K562 (cell line): ENCODE data around the gene LMAN1L. TPM values are rescaled to one million over a fixed set of nuclear protein-coding genes. Genes with fewer than 3 reads are reported as not detected.
A peak's percentile ranks its signal among the peaks of the same experiment; 100 is the strongest.

ENCODE experiments used
- ATAC-seq: fragments of 200-7000 bp; cut with Tn5 transposase; 3 replicates; pipeline ENCODE4 v1.9.1; 2020; ENCODE audit warnings: moderate library complexity
- BruUV-seq: library from RNA; stranded (reverse); fragments of 400-500 nt; replicated peaks from 2 replicates; lab custom pipeline; 2021; lab: Mats Ljungman, UMichigan
- CTCF ChIA-PET: fragments of 300-600 bp; formaldehyde crosslinking; extraction: SDS; loops from one replicate; lab custom pipeline; 2021; ENCODE audit warnings: low intra/inter-chr PET ratio; lab: Yijun Ruan, JAX
- POLR2A ChIA-PET: fragments of 300-600, 350-650 bp; sonication (Branson Sonifier 250); formaldehyde crosslinking; extraction: SDS; loops from one replicate; lab custom pipeline; 2021; ENCODE audit warnings: antibody characterized with exemption, inconsistent platforms; lab: Yijun Ruan, JAX
- DNase-seq, 4 experiments: peaks; one replicate each; pipeline versions ENCODE4 v3.0.0 to v3.0.0-alpha.2; 2011 to 2018; ENCODE audit warnings: low spot score in 3 of 4, mixed read lengths in 3 of 4; ENCODE audit errors: extremely low read depth in 1 of 4
- FAIRE-seq: peaks from 2 replicates; lab custom pipeline; 2011; peaks lifted over from hg19 to GRCh38; lab: Jason Lieb, UNC
- H2AFZ ChIP-seq: 2 replicates; pipeline ENCODE4 v1.6.0; 2011; ENCODE audit warnings: low read depth, low read length, control low read depth, inconsistent platforms
- H3K27ac ChIP-seq: fragments of 200-600 bp; 3 replicates; pipeline ENCODE4 v1.8.0; 2011; ENCODE audit warnings: low read depth, mild to moderate bottlenecking, control low read depth, inconsistent platforms, low read length, moderate library complexity, mixed read lengths; ENCODE audit errors: extremely low read depth
- H3K27me3 ChIP-seq, 2 experiments: fragments of 300-600 bp in 1 of 2; 2 replicates in 1 of 2; 3 replicates in 1 of 2; pipeline versions ENCODE4 v1.6.0 to v1.8.0; 2011; ENCODE audit warnings: inconsistent platforms in 2 of 2, low read length in 2 of 2, mild to moderate bottlenecking in 1 of 2, mixed read lengths in 1 of 2, moderate library complexity in 1 of 2; ENCODE audit not compliant: control insufficient read depth in 2 of 2, insufficient read depth in 2 of 2
- H3K36me3 ChIP-seq: fragments of 300-600 bp; 3 replicates; pipeline ENCODE4 v1.8.0; 2011; ENCODE audit warnings: mild to moderate bottlenecking, low read length, inconsistent platforms; ENCODE audit not compliant: control insufficient read depth, insufficient read depth
- H3K4me1 ChIP-seq, 2 experiments: fragments of 200-600 bp in 1 of 2; replicated peaks in 1 of 2; 2 replicates in 1 of 2; 3 replicates in 1 of 2; pipeline versions ENCODE4 v1.5.1 to v1.8.0; 2011; ENCODE audit warnings: inconsistent platforms in 2 of 2, low read length in 2 of 2, mild to moderate bottlenecking in 1 of 2, mixed read lengths in 1 of 2, moderate library complexity in 1 of 2; ENCODE audit not compliant: control insufficient read depth in 2 of 2, insufficient read depth in 2 of 2
- H3K4me2 ChIP-seq: 2 replicates; pipeline ENCODE4 v1.6.1; 2011; ENCODE audit warnings: low read length, control low read depth, inconsistent platforms, mixed read lengths; ENCODE audit not compliant: insufficient read depth
- H3K4me3 ChIP-seq: fragments of 200-600 bp; sonication (generic), shearing (Covaris generic); 2 replicates; pipeline ENCODE4 v1.5.1; 2016; ENCODE audit warnings: control low read depth, inconsistent platforms
- H3K79me2 ChIP-seq: fragments of 200-600 bp; 3 replicates; pipeline ENCODE4 v1.8.0; 2011; ENCODE audit warnings: low read length, inconsistent platforms; ENCODE audit not compliant: control insufficient read depth, insufficient read depth
- H3K9ac ChIP-seq, 2 experiments: 2 replicates each; pipeline versions ENCODE4 v1.6.0 to v1.6.1; 2011; ENCODE audit warnings: low read depth in 2 of 2, low read length in 2 of 2, control low read depth in 1 of 2, inconsistent platforms in 1 of 2, mild to moderate bottlenecking in 1 of 2, mixed read lengths in 1 of 2; ENCODE audit not compliant: insufficient read depth in 1 of 2
- H3K9me1 ChIP-seq: one replicate; pipeline ENCODE4 v1.6.0; 2011; ENCODE audit warnings: inconsistent platforms, mild to moderate bottlenecking, low read length, moderate library complexity; ENCODE audit not compliant: control insufficient read depth, insufficient read depth
- H3K9me3 ChIP-seq: replicated peaks from 2 replicates; pipeline ENCODE4 v1.5.1; 2011; ENCODE audit warnings: low read depth, low read length, inconsistent platforms; ENCODE audit not compliant: control insufficient read depth, insufficient read depth
- H4K20me1 ChIP-seq: replicated peaks from 2 replicates; pipeline ENCODE4 v1.6.1; 2011; ENCODE audit warnings: low read length, inconsistent platforms, mixed read lengths; ENCODE audit not compliant: control insufficient read depth, insufficient read depth
- BCOR ChIP-seq: fragments of 450-650 bp; IDR thresholded peaks from 2 replicates; pipeline ENCODE4 v1.6.1; 2016
- BRD9 ChIP-seq: fragments of 450-650 bp; IDR thresholded peaks from 2 replicates; pipeline ENCODE4 v1.6.1; 2018; ENCODE audit warnings: low read depth; ENCODE audit not compliant: partially characterized antibody
- CAMTA2 ChIP-seq: fragments of 250-450 bp; sonication (Bioruptor Pico); conservative IDR thresholded peaks from 2 replicates; pipeline ENCODE4 v1.5.1; 2022
- GABPA ChIP-seq: fragments of 200-800 bp; sonication (Bioruptor generic); conservative IDR thresholded peaks from 2 replicates; pipeline ENCODE4 v1.6.1; 2016; ENCODE audit warnings: low read depth, missing genetic modification characterization, missing compliant biosample characterization
- IRF2 ChIP-seq: sonication (generic); formaldehyde crosslinking; IDR thresholded peaks from 2 replicates; pipeline ENCODE4 v1.8.1; 2022; ENCODE audit warnings: mild to moderate bottlenecking, missing genetic modification reagents
- MED1 ChIP-seq: sonication (generic); formaldehyde crosslinking; IDR thresholded peaks from 2 replicates; pipeline ENCODE4 v1.8.1; 2023; ENCODE audit warnings: missing genetic modification reagents, borderline replicate concordance
- MEF2D ChIP-seq: conservative IDR thresholded peaks from 2 replicates; pipeline ENCODE4 v1.6.1; 2016; ENCODE audit warnings: low read depth, missing genetic modification characterization, missing compliant biosample characterization
- NFIC ChIP-seq: fragments of 450-650 bp; IDR thresholded peaks from 2 replicates; pipeline ENCODE4 v1.6.1; 2017; ENCODE audit warnings: mild to moderate bottlenecking, inconsistent platforms
- REST ChIP-seq, 2 experiments: fragments of 450-650 bp; formaldehyde crosslinking in 1 of 2; IDR thresholded peaks; 2 replicates each; pipeline versions ENCODE4 v1.4.0 to v1.6.1; 2014 to 2020; ENCODE audit warnings: mild to moderate bottlenecking in 2 of 2, borderline replicate concordance in 1 of 2, low read depth in 1 of 2
- THRAP3 ChIP-seq: fragments of 450-650 bp; IDR thresholded peaks from 2 replicates; pipeline ENCODE4 v1.6.1; 2016; ENCODE audit warnings: mild to moderate bottlenecking, inconsistent platforms, borderline replicate concordance
- ZC3H8 ChIP-seq: fragments of 450-650 bp; IDR thresholded peaks from 2 replicates; pipeline ENCODE4 v1.6.1; 2017
- ZFP36 ChIP-seq: fragments of 150-350 bp; IDR thresholded peaks from 2 replicates; pipeline ENCODE4 v1.6.1; 2018; ENCODE audit warnings: low read length, low read depth; ENCODE audit not compliant: partially characterized antibody
- ZNF134 ChIP-seq: fragments of 250-450 bp; sonication (Bioruptor Pico); conservative IDR thresholded peaks from 2 replicates; pipeline ENCODE4 v1.4.0; 2020
- ZNF436 ChIP-seq: fragments of 250-450, 450-650 bp; sonication (Bioruptor Pico); formaldehyde crosslinking; IDR thresholded peaks from 2 replicates; pipeline ENCODE4 v1.7.0; 2020; ENCODE audit warnings: mild to moderate bottlenecking
- WGBS: fragments of 100-300 bp; shearing (Covaris generic); methylation state at CpG from one replicate; pipeline ENCODE4 v1.1.6; 2016; ENCODE audit warnings: low coverage, mixed read lengths; ENCODE audit not compliant: insufficient coverage; ENCODE audit errors: missing lambda C conversion rate; 5-methylcytosine and 5-hydroxymethylcytosine counted together
- in situ Hi-C: fragments of 300-500 bp; cut with MboI; formaldehyde crosslinking; loops from 4 replicates; pipeline ENCODE4 v1.15.0; 2018; ENCODE audit warnings: inconsistent platforms, mixed read lengths
- intact Hi-C: fragments of 100-400 bp; cut with micrococcal nuclease; formaldehyde crosslinking; loops from 2 replicates; pipeline ENCODE4 v1.14.2; 2022
- polyA plus RNA-seq, 8 experiments: library from polyadenylated mRNA; depleted of rRNA in 4 of 8; stranded (reverse) in 5 of 8; unstranded in 3 of 8; fragments of >200 nt; fragmentation: Nextera tagmentation in 2 of 8; fragmentation: Illumina TruSeq in 1 of 8; extraction: Ambion mirVana in 2 of 8; extraction: Trizol in 1 of 8; gene quantifications; 2 replicates each; pipeline versions ENCODE4 v1.2.1 to v1.2.3, GENCODE V29; 2011 to 2014; ENCODE audit warnings: inconsistent platforms in 1 of 8, missing spikeins in 1 of 8
- total RNA-seq, 7 experiments: library from RNA; depleted of rRNA in 6 of 7; stranded (reverse); fragments of >200 nt in 6 of 7; fragmentation: Illumina TruSeq in 2 of 7; extraction: Trizol in 2 of 7; gene quantifications; 2 replicates each; pipeline versions ENCODE4 v1.2.1 to v1.2.3, GENCODE V29; 2011 to 2021; ENCODE audit warnings: low replicate concordance in 1 of 7

LMAN1L gene
- total and polyA plus RNA-seq, 9 of the 15 experiments (the other 6 are each of a cell fraction or from before 2014, with no cell fraction given), result not detected

GRCh38 chr15:74792227-74793016, 20.2 kb upstream of the LMAN1L start:
- H3K4me1 ChIP-seq, result peaks cover 14 to 34% of the 10 kb centered on the region in 2 experiments
- no peak overlapping the region for H3K4me3 ChIP-seq
- CTCF ChIA-PET, result no interaction called here
- ATAC-seq, result no peak
- H3K79me2 ChIP-seq, result peaks cover 57% of the 10 kb centered on the region
- no peak for DNase-seq
- intact Hi-C loops (no loop called here), in situ Hi-C loops (no loop called here)
- peaks cover 60% of the 10 kb centered on the region; the same call in 2 of the 3 replicates for H3K36me3 ChIP-seq
- no TSS peak for BruUV-seq
- no peak overlapping the region for H2AFZ ChIP-seq
- FAIRE-seq, result no peak
- POLR2A ChIA-PET, result interaction anchor here (1.8 kb wide), 1 partner anchor 18 kb away, joined by 8 read pairs; no protein-coding TSS in a partner anchor
- H3K9ac ChIP-seq, result peak overlapping the region in 1 of 2 experiments; percentile 69; a peak in 2 of 4 replicates
- H3K27me3 ChIP-seq, result no peaks in the 10 kb centered on the region
- no peaks in the 10 kb centered on the region for H3K9me3 ChIP-seq
- peaks cover 31% of the 10 kb centered on the region for H4K20me1 ChIP-seq
- no peak overlapping the region for H3K27ac ChIP-seq
- H3K4me2 ChIP-seq, result no peak overlapping the region
- 81% methylated on average over 12 of the region's 12 CpGs for WGBS
- no peaks in the 10 kb centered on the region for H3K9me1 ChIP-seq
- TF ChIP-seq THRAP3 (no peak), GABPA (no peak), REST (IDR thresholded peaks at IDR 0.05; ENCODE audit: borderline replicate concordance) (no peak), REST (CRISPR knock-in tag; IDR thresholded peaks at IDR 0.05; ENCODE audit: low read depth) (no peak), NFIC (peak; percentile 9; the same call in 1 of the 2 replicates), ZFP36 (peak; percentile 32), MED1 (no peak), IRF2 (CRISPR knock-in tag) (no peak), BCOR (peak; percentile 29; the same call in 1 of the 2 replicates), CAMTA2 (CRISPR knock-in tag) (no peak), ZC3H8 (no peak), MEF2D (tag) (no peak), BRD9 (no peak), ZNF134 (CRISPR knock-in tag) (no peak), ZNF436 (CRISPR knock-in tag) (no peak)
